GM12892 (cell line): ENCODE data around the gene SLC38A9.

Experiments used
- POLR2A ChIP-seq: IDR thresholded peaks from 2 replicates; pipeline ENCODE4 v1.6.1; 2011; ENCODE audit warnings: low read depth, low read length, control low read depth
- POLR2AphosphoS5 ChIP-seq: IDR thresholded peaks from 2 replicates; pipeline ENCODE4 v1.6.1; 2011; ENCODE audit warnings: low read depth, low read length, control low read depth
- TAF1 ChIP-seq: IDR thresholded peaks from 2 replicates; pipeline ENCODE4 v1.6.1; 2011; ENCODE audit warnings: low read depth, mild to moderate bottlenecking, control low read depth, low read length, borderline replicate concordance

- TF ChIP-seq POLR2A (no peak), POLR2AphosphoS5 (no peak), TAF1 (no peak)
Measured at GRCh38 chr5:55711507-55712022, 559 bp downstream of the SLC38A9 start.
